SK-N-SH treated with all-trans-retinoic acid at 6 μM for 48 hours (cell line): Measurements from ENCODE around the gene GPR26.

Experiments
- ATAC-seq: fragments of 200-7000 bp; cut with Tn5 transposase; 3 replicates; pipeline ENCODE4 v1.9.1; 2020; ENCODE audit warnings: mild to moderate bottlenecking, moderate library complexity
- ARNTL ChIP-seq: fragments of 450-650 bp; formaldehyde crosslinking; IDR thresholded peaks from 2 replicates; pipeline ENCODE4 v1.5.0; 2020; ENCODE audit warnings: low read depth, mild to moderate bottlenecking, moderate library complexity, borderline replicate concordance
- CREB5 ChIP-seq: fragments of 250-450 bp; sonication (Bioruptor Pico); IDR thresholded peaks from 2 replicates; pipeline ENCODE4 v1.5.1; 2020; ENCODE audit warnings: low read depth, mild to moderate bottlenecking, moderate library complexity
- CSDC2 ChIP-seq: fragments of 250-450 bp; sonication (Bioruptor Pico); IDR thresholded peaks from 2 replicates; pipeline ENCODE4 v1.5.0; 2020; ENCODE audit warnings: mild to moderate bottlenecking, moderate library complexity
- ESRRG ChIP-seq: fragments of 250-450 bp; sonication (Bioruptor Pico); IDR thresholded peaks from 2 replicates; pipeline ENCODE4 v1.6.1; 2021; ENCODE audit warnings: mild to moderate bottlenecking
- GLIS3 ChIP-seq: fragments of 250-450 bp; sonication (Bioruptor Pico); IDR thresholded peaks from 2 replicates; pipeline ENCODE4 v1.5.0; 2020; ENCODE audit warnings: mild to moderate bottlenecking, moderate library complexity
- ISL1 ChIP-seq: fragments of 250-450 bp; sonication (Bioruptor Pico); IDR thresholded peaks from 2 replicates; pipeline ENCODE4 v2.1.2; 2022; ENCODE audit warnings: mild to moderate bottlenecking, moderate library complexity
- PATZ1 ChIP-seq: fragments of 250-450 bp; sonication (Bioruptor Pico); IDR thresholded peaks from 2 replicates; pipeline ENCODE4 v1.8.0; 2020; ENCODE audit warnings: mild to moderate bottlenecking, moderate library complexity, borderline replicate concordance
- POU6F1 ChIP-seq: fragments of 250-450 bp; sonication (Bioruptor Pico); IDR thresholded peaks from 2 replicates; pipeline ENCODE4 v1.8.0; 2021; ENCODE audit warnings: low read depth, mild to moderate bottlenecking, moderate library complexity, borderline replicate concordance
- RARB ChIP-seq: fragments of 250-450 bp; sonication (Bioruptor Pico); IDR thresholded peaks from 2 replicates; pipeline ENCODE4 v1.8.0; 2021; ENCODE audit warnings: mild to moderate bottlenecking, moderate library complexity
- SNAI2 ChIP-seq: fragments of 250-450 bp; sonication (Bioruptor Pico); IDR thresholded peaks from 2 replicates; pipeline ENCODE4 v1.5.0; 2020; ENCODE audit warnings: mild to moderate bottlenecking, moderate library complexity
- TCF4 ChIP-seq: fragments of 250-450 bp; sonication (Bioruptor Pico); IDR thresholded peaks from 2 replicates; pipeline ENCODE4 v1.8.0; 2021; ENCODE audit warnings: mild to moderate bottlenecking, moderate library complexity, borderline replicate concordance
- TOX ChIP-seq: fragments of 250-450 bp; sonication (Bioruptor Pico); IDR thresholded peaks from 2 replicates; pipeline ENCODE4 v1.8.0; 2021; ENCODE audit warnings: mild to moderate bottlenecking, moderate library complexity, borderline replicate concordance
- TSHZ2 ChIP-seq: fragments of 250-450 bp; sonication (Bioruptor Pico); IDR thresholded peaks from 2 replicates; pipeline ENCODE4 v1.5.0; 2020; ENCODE audit warnings: mild to moderate bottlenecking, moderate library complexity
- ZC3H10 ChIP-seq: fragments of 250-450 bp; sonication (Bioruptor Pico); IDR thresholded peaks from 2 replicates; pipeline ENCODE4 v1.5.1; 2021; ENCODE audit warnings: mild to moderate bottlenecking, moderate library complexity
- ZFP30 ChIP-seq: fragments of 450-650 bp; formaldehyde crosslinking; IDR thresholded peaks from 2 replicates; pipeline ENCODE4 v1.5.0; 2022; ENCODE audit warnings: mild to moderate bottlenecking, moderate library complexity
- ZNF565 ChIP-seq: fragments of 450-650 bp; formaldehyde crosslinking; conservative IDR thresholded peaks from 2 replicates; pipeline ENCODE4 v1.5.0; 2020; ENCODE audit warnings: low read depth, mild to moderate bottlenecking, moderate library complexity
- ZNF70 ChIP-seq: fragments of 450-650 bp; formaldehyde crosslinking; IDR thresholded peaks from 2 replicates; pipeline ENCODE4 v1.5.0; 2020; ENCODE audit warnings: mild to moderate bottlenecking, moderate library complexity
- ZNF8 ChIP-seq: fragments of 450-650 bp; formaldehyde crosslinking; IDR thresholded peaks from 2 replicates; pipeline ENCODE4 v1.5.0; 2020; ENCODE audit warnings: mild to moderate bottlenecking, moderate library complexity

Gene GPR26

GRCh38 chr10:123674741-123675140 lies 8.6 kb downstream of the GPR26 start:
- no peak for ATAC-seq

GRCh38 chr10:123675811-123676210 lies 9.7 kb downstream of the GPR26 start:
- ATAC-seq, result no peak
- TF ChIP-seq SNAI2 (CRISPR knock-in tag) (no peak), ARNTL (no peak), CSDC2 (CRISPR knock-in tag) (no peak), ZNF8 (no peak), RARB (CRISPR knock-in tag) (no peak), TSHZ2 (CRISPR knock-in tag) (no peak), ISL1 (CRISPR knock-in tag) (no peak), CREB5 (CRISPR knock-in tag) (no peak), ZC3H10 (CRISPR knock-in tag) (no peak), TOX (CRISPR knock-in tag) (no peak), ZFP30 (CRISPR knock-in tag) (no peak)

More at GRCh38 chr10:123674741-123675140, 8.6 kb downstream of the GPR26 start:
- TF ChIP-seq CSDC2 (CRISPR knock-in tag) (no peak), TCF4 (CRISPR knock-in tag) (no peak), ZC3H10 (CRISPR knock-in tag) (no peak), GLIS3 (CRISPR knock-in tag) (no peak), ESRRG (CRISPR knock-in tag) (no peak), ZNF70 (no peak), RARB (CRISPR knock-in tag) (no peak), ZFP30 (CRISPR knock-in tag) (no peak), PATZ1 (CRISPR knock-in tag) (no peak), TSHZ2 (CRISPR knock-in tag) (no peak), ZNF8 (no peak), ZNF565 (CRISPR knock-in tag) (no peak), CREB5 (CRISPR knock-in tag) (no peak), TOX (CRISPR knock-in tag) (no peak), POU6F1 (CRISPR knock-in tag) (no peak)
